GM19395 (cell line): ENCODE results near the gene ZFHX2.
"Not testable (repeated sequence)": the region's sequence is repeated elsewhere in the genome, so short reads cannot be mapped to it uniquely, and the experiment has no call there.

Source experiments
- ATAC-seq: cut with Tn5 transposase; IDR thresholded peaks from one replicate; pipeline ENCODE4 v1.9.1; 2021; ENCODE audit warnings: mild to moderate bottlenecking, moderate library complexity; ENCODE audit not compliant: unreplicated experiment

ZFHX2 gene

DNA sequence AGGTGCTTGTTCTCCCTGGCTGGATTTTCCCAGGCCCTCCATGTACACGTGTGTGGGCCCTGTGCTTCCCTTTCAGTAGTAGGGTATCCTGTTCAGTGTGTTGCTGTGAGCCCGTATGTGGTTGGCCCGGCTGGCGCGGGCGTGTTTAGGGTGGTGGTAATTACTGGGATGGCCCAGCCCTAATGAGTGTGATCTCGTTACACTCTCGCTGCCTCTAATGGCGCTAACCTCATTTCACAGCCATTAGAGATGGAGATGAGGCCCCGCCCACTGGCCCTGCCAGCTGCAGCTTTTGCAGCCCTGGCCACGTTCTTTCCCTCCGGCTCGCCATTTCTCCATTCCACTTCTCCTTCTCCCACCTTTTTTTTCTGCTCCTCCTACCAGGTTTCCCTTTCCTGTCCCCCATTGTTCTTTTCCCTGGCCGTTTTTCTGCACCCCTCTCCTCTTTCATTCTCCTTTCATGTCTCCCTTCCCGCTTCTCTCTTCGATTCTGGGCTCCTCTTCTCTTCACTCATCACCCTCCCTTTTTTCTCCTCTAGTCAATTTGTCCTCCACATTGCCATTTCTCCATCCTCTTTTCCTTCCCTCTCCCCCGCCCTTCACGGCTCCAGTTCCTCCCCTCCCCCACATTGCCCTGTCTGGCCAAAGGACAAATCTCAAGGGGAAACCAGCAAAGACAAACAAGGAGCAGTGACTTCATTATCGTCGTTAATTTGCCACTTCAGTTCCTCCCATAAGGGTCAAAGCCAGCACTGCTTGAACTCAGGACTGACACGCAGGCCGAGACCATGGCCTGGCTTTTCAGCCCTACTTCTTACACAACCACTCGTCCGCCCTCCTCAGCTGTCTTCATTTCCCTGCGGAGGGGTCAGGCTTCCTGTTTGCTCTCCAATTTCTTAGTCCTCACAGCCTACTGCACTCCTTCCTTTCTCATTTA is 6.8 kb downstream of the ZFHX2 start:
- no peak for ATAC-seq

DNA sequence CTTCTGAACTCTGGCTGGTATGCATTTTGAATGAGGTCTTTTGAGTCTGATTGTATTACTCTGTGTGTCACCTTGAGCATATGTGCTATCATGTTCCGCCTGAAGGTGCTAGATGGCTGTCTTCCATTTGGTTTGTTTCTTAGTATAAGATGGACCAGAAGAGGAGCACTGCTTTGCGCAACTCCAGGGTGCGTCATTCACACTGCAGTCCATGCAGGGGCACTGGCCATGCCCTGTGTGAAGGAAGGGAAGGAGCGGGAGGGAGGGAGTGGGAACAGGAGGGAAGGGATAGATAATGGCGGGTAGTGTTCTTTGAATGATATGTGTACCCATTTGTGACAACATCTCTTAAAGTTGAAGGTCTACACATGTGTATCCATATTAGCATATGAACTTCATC is 8.2 kb downstream of the ZFHX2 start:
- no peak for ATAC-seq

DNA sequence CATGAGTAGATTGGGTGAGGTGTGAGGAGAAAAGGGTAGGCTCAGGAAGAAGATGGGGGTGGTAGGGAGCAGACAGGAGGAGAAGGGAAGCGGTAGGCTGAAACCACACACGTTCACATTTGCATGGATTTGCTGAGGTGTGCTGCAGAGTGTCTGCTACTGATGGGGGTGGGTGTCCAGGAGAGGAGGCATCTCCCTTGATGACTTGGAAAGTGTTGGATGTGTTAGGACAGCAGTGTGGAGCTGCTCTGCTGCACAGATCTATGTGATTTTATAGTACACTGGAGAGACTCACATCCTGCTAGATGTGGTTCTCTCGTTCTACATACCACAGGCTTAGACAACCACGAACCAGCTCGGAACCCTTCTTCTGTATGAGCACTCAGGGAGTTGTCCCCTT is 9.3 kb downstream of the ZFHX2 start:
- no peak for ATAC-seq

DNA sequence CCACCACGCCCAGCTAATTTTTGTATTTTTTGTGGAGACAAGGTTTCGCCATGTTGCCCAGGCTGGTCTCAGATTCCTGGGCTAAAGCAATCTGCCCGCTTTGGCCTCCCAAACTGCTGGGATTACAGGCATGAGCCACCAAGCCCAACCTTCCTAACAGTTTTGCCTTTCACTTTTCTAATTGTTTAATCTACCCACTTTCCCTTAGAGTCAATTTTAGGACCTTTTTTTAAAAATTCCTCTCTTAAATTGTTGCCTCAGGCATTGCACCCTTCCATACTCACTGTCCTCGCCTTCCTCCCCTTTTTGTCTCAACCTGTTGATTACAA is 11.5 kb downstream of the ZFHX2 start:
- no peak for ATAC-seq

DNA sequence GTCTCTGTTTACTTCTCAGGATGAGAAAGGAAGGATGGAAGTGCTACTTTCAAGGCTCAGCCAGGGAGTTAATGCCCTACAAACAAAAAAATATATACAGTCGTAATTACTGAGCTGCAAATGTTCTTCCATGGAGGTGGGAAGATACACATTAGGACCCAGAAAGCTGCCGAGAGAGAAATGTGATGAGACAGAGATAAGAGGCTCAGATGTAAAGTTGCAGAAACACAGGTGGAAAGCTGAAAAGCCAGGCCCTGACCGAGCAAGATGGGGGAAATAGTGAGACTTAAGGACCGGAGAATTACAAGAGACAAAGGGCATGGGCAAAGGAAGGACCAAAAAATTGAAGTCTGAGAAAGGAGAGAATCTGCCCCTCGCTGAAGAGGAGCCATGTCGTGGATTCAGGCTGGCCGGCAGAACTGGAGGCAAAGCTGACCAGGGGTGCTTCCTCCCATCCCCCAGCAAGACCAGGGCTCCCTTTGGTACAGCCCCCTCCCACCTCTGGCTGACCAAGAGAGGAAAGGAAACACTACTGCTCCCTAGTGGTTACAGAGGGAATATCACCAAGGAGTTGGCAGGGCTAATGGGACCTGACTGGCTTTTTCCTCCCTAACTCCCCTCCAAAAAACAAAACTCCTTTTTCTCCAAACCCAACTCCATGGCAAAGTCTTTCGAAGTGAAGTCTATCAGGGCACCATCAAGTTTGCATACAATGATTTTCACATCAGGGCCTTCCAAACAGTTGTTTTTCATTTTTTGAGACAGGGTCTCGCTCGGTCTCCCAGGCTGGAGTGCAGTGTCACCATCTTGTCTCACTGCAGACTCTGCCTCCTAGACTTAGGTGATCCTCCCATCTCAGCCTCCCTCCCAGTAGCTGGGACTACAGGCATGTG is 12.1 kb downstream of the ZFHX2 start:
- ATAC-seq = no peak

DNA sequence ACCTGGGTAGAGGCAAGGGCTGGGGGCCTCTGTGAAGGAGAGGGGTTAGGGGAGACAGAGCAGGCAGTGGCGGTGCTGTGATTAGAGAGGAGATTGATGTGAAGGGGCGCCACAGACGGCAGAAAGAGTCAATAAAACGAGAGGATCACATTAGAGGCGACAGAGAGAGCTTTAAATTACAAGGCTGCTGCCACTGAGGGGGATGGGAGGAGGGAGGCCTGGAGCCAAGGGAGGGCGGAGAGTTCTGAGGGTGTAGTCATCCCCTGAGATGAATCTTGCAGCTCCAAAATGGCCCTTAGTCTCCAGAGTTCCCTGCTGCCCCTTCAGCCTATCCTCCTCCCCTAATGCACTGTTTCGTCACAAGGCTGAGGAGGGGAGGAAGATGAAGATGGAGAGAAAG is 12.8 kb downstream of the ZFHX2 start:
- no peak for ATAC-seq

DNA sequence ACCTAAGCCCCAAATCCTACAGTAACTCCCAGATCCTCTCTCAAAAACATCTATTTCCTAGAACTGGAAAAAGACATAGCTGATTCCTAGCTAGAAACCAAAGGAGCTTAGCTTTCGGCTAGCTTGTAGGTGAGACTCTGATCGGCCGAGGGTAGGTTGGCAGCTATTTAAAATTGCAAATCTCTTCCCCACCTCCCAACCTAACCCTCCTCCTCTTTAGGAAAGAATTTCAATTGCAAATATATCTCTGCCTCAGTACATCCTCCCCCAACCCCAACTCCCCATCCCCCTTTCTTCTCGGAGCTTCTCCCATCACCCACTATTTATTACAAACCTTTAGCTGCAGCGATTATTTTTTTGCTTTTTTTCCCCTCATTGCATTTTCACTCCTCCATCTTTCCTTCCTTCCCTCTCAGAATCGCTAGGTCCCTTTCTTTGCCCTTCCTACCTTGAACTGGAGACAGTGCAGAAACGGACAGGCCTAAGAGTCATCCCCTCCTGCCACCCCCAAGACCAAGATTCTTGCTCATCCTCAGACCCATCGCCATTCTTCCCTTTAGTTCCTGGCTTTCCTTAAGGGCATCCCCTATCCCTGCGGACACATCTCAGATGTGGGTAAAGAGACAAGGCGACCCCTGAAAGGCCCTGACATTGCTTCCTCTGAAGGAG is 13.4 kb downstream of the ZFHX2 start:
- no peak for ATAC-seq

DNA sequence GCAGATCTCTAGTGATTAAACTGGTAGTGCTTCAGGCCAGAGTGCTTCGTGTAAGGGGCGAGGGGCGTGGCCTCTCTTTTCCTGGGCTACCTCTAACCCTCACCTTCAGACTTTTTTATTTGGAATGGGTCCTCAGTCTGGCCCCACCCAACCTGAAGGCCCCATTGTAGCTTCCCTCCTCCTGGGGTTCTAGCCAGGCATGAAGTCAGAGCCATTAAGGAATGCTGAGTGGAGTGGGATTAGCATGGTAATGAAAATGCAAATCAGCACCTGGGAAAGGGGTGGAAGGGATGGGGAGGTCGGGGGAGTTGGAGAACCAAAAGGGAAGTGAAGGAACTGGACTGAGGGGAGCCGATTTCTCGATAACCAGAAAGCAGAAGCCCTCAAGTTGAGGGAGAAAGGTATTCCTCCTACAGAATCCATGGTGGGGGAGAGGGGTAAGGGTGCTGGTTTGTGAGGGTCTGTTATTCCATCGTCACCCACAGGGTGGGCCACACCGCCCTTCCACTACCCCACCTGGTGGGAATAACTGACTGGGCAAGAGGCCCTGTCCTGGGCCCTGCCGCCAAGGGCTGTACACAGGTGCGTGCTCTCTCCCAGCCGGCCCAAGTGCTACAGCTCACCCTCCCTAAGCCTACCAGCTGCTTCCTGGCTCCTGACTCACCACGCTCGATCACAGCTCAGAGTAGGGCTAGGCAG is 14.1 kb downstream of the ZFHX2 start:
- no peak for ATAC-seq

DNA sequence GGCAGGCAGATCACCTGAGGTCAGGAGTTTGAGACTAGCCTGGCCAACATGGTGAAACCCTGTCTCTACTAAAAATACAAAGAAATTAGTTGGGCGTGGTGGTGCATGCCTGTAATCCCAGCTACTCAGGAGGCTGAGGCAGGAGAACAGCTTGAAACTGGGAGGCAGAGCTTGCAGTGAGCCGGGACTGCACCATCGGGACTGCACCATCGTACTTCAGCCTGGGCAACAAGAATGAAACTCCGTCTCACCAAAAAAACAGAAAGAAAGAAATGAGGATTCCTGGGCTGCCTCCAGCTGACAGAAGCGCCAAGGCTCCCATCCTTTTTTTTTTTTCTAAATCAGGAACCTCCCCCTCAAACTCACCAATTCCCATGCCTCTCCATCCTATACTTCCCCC is 14.7 kb downstream of the ZFHX2 start:
- ATAC-seq = not testable (repeated sequence)

DNA sequence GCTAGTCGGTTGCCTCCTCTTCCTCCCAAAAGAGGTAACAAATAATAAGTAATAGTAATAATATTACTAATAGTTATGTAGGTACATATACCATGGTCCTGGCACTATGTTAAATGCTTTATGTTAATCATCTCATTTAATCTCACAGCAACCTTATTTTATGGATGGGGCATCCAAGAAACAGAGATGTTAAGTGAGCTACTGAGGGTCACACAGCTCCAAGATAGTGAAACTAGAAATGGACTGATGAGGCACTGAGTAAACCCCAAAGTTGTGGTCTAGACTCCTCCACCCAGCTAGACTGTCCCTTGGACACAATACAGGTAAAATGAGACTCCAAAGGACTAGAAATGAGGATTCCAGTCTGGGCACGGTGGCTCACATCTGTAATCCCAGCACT is 15.1 kb downstream of the ZFHX2 start:
- ATAC-seq = no peak

DNA sequence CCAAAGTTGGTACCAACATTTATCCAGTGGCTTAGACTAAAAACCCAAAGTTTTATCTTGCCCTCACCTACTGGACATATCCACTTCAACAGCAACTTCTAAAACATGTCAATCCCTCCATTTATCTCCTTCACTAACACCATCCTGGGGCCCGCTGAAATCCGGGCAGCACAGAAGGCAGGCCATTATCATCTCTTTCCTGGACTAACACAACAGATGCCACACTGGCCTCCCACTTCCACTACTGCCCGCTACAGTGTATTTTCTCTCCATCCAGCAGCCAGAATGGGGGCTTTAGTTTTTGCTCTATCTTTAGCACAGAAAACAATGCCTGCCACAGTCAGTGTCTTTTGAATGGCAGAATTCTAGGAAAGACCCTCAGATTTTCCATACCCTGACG is 15.6 kb downstream of the ZFHX2 start:
- no peak for ATAC-seq

DNA sequence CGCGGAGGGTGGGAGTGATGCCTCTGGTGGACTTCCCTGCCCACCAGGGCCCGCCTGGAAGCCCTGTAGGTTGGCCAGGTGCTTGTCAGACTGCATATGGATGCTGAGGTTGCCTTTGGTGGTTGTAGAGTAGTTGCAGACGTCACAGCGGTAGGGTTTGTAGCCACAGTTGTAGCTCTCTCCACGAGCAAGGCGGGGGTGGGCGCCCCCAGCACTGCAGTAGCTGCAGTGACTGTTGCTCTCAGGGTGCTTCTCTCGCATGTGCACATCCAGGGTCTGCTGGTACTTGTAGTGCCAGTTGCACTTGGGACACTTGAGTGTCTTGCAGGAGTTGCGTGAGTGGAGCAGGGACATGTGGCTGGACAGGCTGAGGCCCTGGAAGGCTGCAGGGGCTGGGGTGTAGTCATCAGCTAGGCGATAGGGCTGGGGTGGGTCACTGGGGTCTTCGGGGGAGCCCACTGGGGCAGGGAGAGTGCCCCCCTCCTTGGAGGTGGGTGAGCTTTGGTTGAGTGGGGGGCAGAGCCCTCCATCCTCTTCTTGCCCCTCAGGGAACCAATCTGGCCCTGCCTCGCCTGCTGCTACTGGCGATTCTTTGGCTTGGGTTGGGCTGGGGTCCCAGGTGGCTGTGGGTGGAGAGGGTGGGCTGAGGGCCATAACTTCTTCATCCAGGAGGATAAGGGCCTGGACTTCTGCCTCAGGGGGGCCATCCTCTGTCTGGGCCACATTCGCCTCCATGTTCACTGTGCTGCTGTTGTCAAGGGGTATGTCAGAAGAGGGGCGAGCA is 17.7 kb downstream of the ZFHX2 start:
- ATAC-seq = no peak

DNA sequence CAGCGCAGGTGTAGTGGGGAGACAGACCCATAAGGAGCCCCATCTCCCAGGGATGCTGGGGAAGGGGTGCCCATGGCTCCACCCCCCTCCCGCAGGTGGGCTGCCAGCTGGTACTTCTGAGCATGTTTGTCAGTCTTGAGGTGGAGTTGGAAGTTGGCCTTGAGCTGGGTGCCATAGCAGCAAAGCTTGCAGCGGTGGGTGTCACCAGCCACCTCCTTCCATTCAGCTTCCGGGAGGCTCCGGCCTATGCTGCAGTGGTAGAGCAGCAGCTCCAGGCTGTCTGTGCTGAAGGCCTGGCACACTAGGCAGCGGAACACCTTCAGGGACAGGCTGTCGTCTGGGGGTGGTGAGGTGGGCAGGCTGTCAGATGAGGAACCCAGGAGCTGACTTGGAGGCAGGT is 18.9 kb downstream of the ZFHX2 start:
- ATAC-seq = no peak

DNA sequence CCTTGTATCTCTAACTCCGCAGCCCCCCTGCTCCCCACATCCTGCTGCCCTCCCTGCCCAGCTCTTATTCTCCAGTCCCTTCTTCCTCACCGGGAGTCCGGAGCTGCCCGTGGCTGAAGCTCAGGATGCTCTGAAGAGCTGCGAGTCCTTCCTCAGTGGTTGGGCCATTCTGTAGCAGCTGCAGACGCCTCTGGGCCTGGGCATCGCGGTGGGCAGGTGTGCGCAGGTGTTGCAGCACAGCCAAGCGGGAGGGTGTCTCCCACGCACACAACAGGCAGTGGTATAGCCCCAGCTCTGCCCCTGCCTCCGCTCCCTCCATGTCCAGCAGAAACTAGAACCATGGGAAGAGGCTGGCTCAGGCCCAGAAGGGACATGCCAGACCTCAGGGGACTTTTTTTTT is 20.2 kb downstream of the ZFHX2 start:
- ATAC-seq = no peak

DNA sequence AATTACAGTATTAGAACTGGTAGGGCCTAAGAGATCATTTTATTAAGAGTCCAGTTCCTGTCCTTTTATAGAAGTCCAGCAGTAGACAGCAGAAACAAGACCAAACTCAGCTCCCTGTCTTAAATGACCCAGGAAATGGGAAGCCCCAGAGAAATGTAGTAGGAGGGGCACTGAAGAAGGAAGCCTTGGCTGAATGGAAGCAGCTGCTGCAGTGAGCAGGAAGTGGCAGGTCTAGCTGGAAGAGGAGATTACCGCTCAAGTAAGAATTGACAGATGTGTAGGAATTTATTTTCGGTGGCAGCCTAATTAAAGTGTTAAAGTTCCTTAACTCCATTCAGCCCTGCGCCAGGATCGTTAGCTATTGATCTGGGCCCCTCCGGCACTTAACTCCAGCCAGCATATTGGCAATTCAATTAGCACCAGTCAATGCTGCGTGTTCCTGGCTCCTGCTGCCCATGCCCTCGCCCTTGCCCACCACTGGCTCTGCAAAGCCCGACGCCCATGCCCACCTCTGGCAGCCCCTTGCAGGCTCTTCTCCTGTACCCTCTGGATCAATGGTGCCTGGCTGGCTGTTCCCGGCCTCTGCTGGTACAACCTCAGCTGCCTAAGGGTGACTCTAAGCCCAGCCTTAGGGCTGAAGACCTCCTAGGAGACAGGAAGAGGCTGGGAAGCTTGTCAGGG is 21.1 kb downstream of the ZFHX2 start:
- no peak for ATAC-seq

DNA sequence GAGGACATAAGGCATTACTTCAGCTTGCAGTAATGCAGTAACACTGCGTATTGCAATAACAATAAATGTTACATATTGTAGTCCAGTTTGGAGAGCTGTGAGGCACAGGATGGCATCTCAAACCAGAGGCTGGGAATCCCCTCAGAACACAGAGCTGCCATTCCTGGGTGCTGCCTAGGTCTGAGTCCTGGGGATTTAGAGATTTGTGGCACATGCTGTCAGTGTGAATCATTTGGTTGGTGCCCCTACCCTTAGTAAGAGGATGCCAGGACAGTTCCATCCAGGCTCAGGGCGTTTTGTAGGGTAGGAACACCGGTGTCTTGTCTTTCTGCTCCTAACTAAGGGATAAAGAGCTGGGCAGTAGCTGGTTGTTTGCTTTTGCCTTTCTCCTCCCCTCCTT is 22.5 kb downstream of the ZFHX2 start:
- no peak for ATAC-seq

DNA sequence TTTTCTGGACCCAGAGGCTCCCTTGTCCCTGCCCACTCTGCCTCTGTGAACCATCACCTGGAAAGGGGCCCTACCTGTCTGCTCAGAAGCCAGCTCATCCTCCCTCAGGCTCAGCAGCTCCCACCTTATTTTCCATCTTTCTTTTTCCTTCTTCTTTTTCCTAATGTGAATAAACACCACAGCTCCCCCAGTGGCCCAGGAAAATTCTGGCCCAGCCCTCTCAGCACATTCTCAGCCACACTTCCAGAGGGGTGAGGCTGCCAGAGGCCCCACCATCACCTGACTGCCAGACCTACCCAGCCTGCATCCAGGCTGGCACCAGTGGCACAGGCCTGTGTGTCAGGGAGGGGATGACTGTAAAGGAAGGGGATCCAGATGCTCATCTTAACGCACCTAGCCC is 23.0 kb downstream of the ZFHX2 start:
- ATAC-seq = no peak

DNA sequence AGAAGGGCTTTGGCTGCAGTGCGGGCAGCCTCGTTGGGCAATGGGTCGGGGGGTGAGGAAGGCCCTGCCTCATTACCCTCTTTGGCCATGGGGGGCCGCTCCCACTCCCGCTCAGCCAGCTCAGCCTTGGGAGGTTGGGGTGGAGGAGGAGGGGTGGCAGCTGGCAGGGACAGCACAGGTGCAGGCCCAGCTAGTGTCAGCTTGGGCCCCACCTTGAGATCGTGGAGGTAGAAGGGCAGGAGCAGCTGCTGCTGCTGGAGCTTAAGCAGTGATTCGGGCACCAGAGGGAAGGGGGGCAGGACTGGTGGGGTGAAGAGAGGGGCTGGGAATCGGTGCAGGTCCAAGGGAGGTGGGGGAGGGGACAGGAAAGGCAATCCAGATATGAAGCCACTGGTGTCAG is 26.0 kb downstream of the ZFHX2 start:
- no peak for ATAC-seq

DNA sequence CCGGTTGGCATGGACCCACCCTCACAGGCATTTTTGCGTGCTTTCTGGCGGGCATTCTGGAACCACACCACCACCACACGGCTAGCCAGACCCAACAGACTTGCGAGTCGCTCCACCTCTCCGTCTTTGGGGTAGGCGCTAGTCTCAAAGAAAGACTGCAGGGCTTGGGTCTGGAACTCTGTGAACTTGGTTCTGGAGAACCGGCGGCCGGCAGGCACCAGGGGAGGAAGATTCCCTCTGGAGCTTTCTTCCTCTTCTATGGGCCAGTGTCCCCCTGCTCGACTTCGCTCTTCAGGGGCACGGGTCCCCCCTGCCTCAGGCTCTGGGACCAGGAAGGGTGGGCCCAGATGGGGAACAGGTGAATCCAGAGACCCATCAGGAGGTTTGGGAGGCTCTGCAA is 26.6 kb downstream of the ZFHX2 start:
- ATAC-seq = no peak
